OCI-LY3 (cell line): Measurements from ENCODE around the gene BCKDHA.

Source experiments
- H2AFZ ChIP-seq: fragments of 200-600, 300-600 bp; shearing (Covaris generic); 2 replicates; pipeline ENCODE4 v1.6.0; 2014; ENCODE audit warnings: antibody characterized with exemption, low read depth, low read length
- H3K27ac ChIP-seq: fragments of 200-600, 300-600 bp; sonication (generic); 2 replicates; pipeline ENCODE4 v1.5.1; 2014; ENCODE audit warnings: mild to moderate bottlenecking, low read length, moderate library complexity, mixed read lengths
- H3K27me3 ChIP-seq: fragments of 200-600, 300-600 bp; sonication (generic); 2 replicates; pipeline ENCODE4 v1.6.1; 2014; ENCODE audit warnings: low read depth, low read length, mixed read lengths
- H3K36me3 ChIP-seq: fragments of 200-600, 300-600 bp; sonication (generic); replicated peaks from 2 replicates; pipeline ENCODE3; 2014; ENCODE audit warnings: low read depth, low read length, mixed read lengths
- H3K4me1 ChIP-seq: fragments of 300-600, 200-600 bp; sonication (generic); 2 replicates; pipeline ENCODE4 v1.6.1; 2014; ENCODE audit warnings: low read length, mixed read lengths
- H3K4me2 ChIP-seq: fragments of 200-600, 300-600 bp; sonication (generic); 2 replicates; pipeline ENCODE4 v1.6.1; 2014; ENCODE audit warnings: low read length, mixed read lengths
- H3K4me3 ChIP-seq: fragments of 300-600, 200-600 bp; sonication (generic); 2 replicates; pipeline ENCODE4 v1.5.1; 2014; ENCODE audit warnings: antibody characterized with exemption, mild to moderate bottlenecking, low read length, moderate library complexity
- H3K79me2 ChIP-seq: fragments of 300-600, 200-600 bp; shearing (Covaris generic); 2 replicates; pipeline ENCODE4 v1.6.1; 2014; ENCODE audit warnings: mild to moderate bottlenecking, low read length, mixed read lengths
- H3K9ac ChIP-seq: fragments of 300-600, 200-600 bp; shearing (Covaris generic); 2 replicates; pipeline ENCODE4 v1.6.0; 2014; ENCODE audit warnings: mild to moderate bottlenecking, low read length, moderate library complexity
- H3K9me3 ChIP-seq: fragments of 200-600, 300-600 bp; shearing (Covaris generic); 2 replicates; pipeline ENCODE4 v1.6.1; 2014; ENCODE audit warnings: low read length, mixed read lengths; ENCODE audit not compliant: insufficient read depth
- H4K20me1 ChIP-seq: fragments of 200-600, 300-600 bp; sonication (generic); 2 replicates; pipeline ENCODE4 v1.6.1; 2016; ENCODE audit warnings: low read length, mixed read lengths; ENCODE audit not compliant: insufficient read depth
- CTCF ChIP-seq: fragments of 200-600, 300-600 bp; sonication (generic); IDR thresholded peaks from 2 replicates; pipeline ENCODE4 v1.5.1; 2014; ENCODE audit warnings: antibody characterized with exemption, low read length, low read depth
- EZH2phosphoT487 ChIP-seq: fragments of 200-600 bp; shearing (Covaris generic); IDR thresholded peaks from 2 replicates; pipeline ENCODE4 v1.6.1; 2018; ENCODE audit warnings: antibody characterized with exemption, mixed run types, low read depth

The BCKDHA gene

GRCh38 chr19:41401483-41401882 lies 3.9 kb downstream of the BCKDHA start:
- peaks cover 10% of the 10 kb centered on the region for H3K4me1 ChIP-seq
- H3K4me3 ChIP-seq = no peak overlapping the region
- H3K27me3 ChIP-seq = no peaks in the 10 kb centered on the region
- no peaks in the 10 kb centered on the region for H3K36me3 ChIP-seq
- no peak overlapping the region for H3K9ac ChIP-seq
- H3K9me3 ChIP-seq = no peaks in the 10 kb centered on the region
- H4K20me1 ChIP-seq = no peaks in the 10 kb centered on the region
- no peak overlapping the region for H3K27ac ChIP-seq
- no peak for TF ChIP-seq EZH2phosphoT487
- no peak for TF ChIP-seq CTCF
- peaks cover 25% of the 10 kb centered on the region for H3K79me2 ChIP-seq
- no peak overlapping the region for H2AFZ ChIP-seq
- no peak overlapping the region for H3K4me2 ChIP-seq

DNA sequence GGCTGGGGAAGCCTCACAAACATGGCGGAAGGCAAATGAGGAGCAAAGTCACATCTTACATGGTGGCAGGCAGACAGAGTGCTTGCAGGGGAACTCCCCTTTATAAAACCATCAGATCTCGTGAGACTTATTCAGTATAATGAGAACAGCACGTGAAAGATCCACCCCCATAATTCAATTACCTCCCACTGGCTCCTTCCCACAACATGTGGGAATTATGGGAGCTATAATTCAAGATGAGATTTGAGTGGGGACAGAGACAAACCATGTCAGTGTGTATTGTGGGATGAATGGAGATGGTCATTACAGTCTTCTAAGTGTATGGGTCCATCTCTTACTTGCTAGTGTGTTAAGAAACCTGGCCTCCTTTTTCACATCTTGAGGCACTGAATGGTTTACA lies 4.4 kb downstream of the BCKDHA start:
- peaks cover 9% of the 10 kb centered on the region for H3K4me1 ChIP-seq
- H4K20me1 ChIP-seq = no peaks in the 10 kb centered on the region
- H3K79me2 ChIP-seq = peaks cover 20% of the 10 kb centered on the region
- no peak for TF ChIP-seq CTCF
- no peaks in the 10 kb centered on the region for H3K27me3 ChIP-seq
- no peak overlapping the region for H3K9ac ChIP-seq
- H2AFZ ChIP-seq = no peak overlapping the region
- no peaks in the 10 kb centered on the region for H3K9me3 ChIP-seq
- H3K4me2 ChIP-seq = no peak overlapping the region
- no peaks in the 10 kb centered on the region for H3K36me3 ChIP-seq
- H3K4me3 ChIP-seq = no peak overlapping the region
- no peak overlapping the region for H3K27ac ChIP-seq

DNA sequence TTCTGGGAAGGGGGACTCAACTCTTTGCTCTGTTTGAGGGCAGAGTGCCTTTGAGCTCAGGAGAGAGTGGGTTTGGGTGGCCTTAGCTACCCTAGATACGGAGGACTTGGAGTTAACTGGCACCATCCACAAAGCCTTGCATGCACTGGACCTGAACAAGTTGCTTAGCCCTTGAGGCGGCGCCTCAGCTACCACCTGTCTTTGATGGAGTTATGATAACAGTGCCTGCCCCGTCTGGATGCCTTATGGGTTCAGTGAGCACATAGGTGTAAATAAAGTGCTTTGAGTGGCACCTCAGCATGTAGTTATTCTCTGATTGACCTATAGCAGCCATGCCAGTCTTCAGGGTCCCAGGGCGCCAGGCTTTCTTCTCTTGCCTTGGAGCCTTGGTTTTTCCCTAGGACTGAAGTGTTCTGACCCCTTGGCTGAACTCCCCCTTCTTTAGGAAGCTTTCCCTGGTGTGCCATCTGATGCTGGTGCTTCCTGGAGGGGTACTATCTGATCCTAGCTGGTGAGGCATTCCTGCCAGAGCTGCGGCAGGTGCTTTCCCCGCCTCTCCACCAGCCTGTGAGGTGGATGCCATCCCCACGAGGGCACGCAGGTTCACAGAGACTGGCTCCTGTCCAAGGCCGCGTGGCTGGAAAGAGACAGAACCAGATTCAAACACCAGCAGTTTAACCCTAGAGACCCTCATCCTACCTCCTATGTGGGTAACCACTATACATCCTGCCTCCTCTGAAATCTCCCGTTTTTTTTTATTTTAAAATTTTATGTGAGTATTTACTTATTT lies 5.8 kb downstream of the BCKDHA start:
- Histone ChIP-seq H3K4me3 (no peak overlapping the region), H3K9me3 (no peaks in the 10 kb centered on the region), H3K27me3 (no peaks in the 10 kb centered on the region), H3K4me2 (no peak overlapping the region), H2AFZ (no peak overlapping the region), H3K79me2 (peaks cover 11% of the 10 kb centered on the region), H3K9ac (no peak overlapping the region), H3K4me1 (peaks cover 7% of the 10 kb centered on the region), H3K36me3 (no peaks in the 10 kb centered on the region), H3K27ac (no peak overlapping the region), H4K20me1 (no peaks in the 10 kb centered on the region; the same call in 1 of the 2 replicates)
- no peak for TF ChIP-seq CTCF
- TF ChIP-seq EZH2phosphoT487 = no peak

- Histone ChIP-seq H3K79me2 (no peaks in the 10 kb centered on the region), H3K27me3 (no peaks in the 10 kb centered on the region), H3K4me2 (no peak overlapping the region), H3K36me3 (no peaks in the 10 kb centered on the region), H3K9ac (no peak overlapping the region), H3K27ac (no peak overlapping the region), H3K4me1 (no peaks in the 10 kb centered on the region), H2AFZ (no peak overlapping the region), H3K4me3 (no peak overlapping the region), H4K20me1 (peaks cover 3% of the 10 kb centered on the region; the same call in 1 of the 2 replicates), H3K9me3 (no peaks in the 10 kb centered on the region)
- TF ChIP-seq CTCF (no peak), EZH2phosphoT487 (no peak)
Measured at GRCh38 chr19:41405776-41406175, 8.2 kb downstream of the BCKDHA start.
